AG09309 (cell line): ENCODE data around the gene ARAP3.

Source experiments
- DNase-seq: peaks from one replicate; pipeline ENCODE4 v3.0.0-alpha.2; 2010; ENCODE audit warnings: low read depth
- H3K4me3 ChIP-seq: 2 replicates; pipeline ENCODE4 v1.5.1; 2011; ENCODE audit warnings: mild to moderate bottlenecking, low read depth, low read length, moderate library complexity; ENCODE audit not compliant: control insufficient read depth
- TF ChIP-seq, protein P1 (sequence below): IDR thresholded peaks from 2 replicates; pipeline ENCODE4 v1.5.1; 2011; ENCODE audit warnings: mild to moderate bottlenecking, low read depth, low read length, inconsistent platforms; ENCODE audit not compliant: insufficient read depth, control insufficient read depth; ENCODE audit errors: missing control alignments

ARAP3 gene

GRCh38 chr5:141716468-141716867, 34.4 kb upstream of the ARAP3 start:
- H3K4me3 ChIP-seq, result no peak overlapping the region
- DNase-seq, result no peak
- TF ChIP-seq, protein P1, sequence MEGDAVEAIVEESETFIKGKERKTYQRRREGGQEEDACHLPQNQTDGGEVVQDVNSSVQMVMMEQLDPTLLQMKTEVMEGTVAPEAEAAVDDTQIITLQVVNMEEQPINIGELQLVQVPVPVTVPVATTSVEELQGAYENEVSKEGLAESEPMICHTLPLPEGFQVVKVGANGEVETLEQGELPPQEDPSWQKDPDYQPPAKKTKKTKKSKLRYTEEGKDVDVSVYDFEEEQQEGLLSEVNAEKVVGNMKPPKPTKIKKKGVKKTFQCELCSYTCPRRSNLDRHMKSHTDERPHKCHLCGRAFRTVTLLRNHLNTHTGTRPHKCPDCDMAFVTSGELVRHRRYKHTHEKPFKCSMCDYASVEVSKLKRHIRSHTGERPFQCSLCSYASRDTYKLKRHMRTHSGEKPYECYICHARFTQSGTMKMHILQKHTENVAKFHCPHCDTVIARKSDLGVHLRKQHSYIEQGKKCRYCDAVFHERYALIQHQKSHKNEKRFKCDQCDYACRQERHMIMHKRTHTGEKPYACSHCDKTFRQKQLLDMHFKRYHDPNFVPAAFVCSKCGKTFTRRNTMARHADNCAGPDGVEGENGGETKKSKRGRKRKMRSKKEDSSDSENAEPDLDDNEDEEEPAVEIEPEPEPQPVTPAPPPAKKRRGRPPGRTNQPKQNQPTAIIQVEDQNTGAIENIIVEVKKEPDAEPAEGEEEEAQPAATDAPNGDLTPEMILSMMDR, result no peak

GRCh38 chr5:141716009-141716408, 34.0 kb upstream of the ARAP3 start:
- no peak overlapping the region for H3K4me3 ChIP-seq
- DNase-seq, result no peak
- TF ChIP-seq, protein P1, result no peak

- no peak for DNase-seq
- no peak overlapping the region for H3K4me3 ChIP-seq
- TF ChIP-seq, protein P1, result no peak
Measured at GRCh38 chr5:141715346-141715905, 33.4 kb upstream of the ARAP3 start.

- TF ChIP-seq, protein P1, result no peak
- no peak for DNase-seq
- H3K4me3 ChIP-seq, result no peak overlapping the region
Measured at GRCh38 chr5:141714542-141715310, 32.7 kb upstream of the ARAP3 start.

DNA sequence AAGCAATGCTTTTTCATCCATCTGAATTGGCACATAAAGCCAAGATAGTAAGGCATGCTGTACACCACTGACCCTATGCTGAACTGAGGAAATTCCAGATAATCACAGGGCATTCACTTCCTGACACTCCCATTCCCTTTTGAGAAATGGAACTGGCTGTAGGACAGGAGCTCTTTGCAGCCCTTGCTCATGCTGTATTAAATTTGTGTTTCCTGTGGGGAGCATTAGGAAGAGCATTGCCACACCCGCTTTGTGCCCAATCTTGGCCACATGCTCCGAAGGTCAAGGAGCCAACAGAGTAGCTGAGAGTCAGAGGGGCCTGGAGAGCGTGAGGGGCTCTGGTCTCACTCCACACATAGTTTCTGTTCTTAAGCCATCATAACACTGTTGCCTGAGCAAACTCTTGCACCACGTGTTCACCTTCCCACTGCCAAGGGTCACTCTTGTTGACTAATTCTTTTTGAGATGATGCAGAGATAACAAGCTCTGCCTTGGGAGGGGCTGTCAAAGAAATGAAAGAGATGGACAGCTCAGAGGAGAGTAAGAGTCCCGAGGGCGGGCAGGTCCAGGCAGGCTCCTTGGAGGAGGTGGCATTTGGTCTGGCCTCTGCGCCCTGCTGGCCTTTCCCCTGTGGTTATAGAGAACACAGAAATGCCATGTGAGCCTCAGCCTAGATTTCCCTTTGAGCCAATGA, 31.7 kb upstream of the ARAP3 start:
- no peak overlapping the region for H3K4me3 ChIP-seq
- TF ChIP-seq, protein P1, result no peak
- DNase-seq, result no peak

- H3K4me3 ChIP-seq, result no peak overlapping the region
- TF ChIP-seq, protein P1, result no peak
- no peak for DNase-seq
Measured at GRCh38 chr5:141711687-141712086, 29.7 kb upstream of the ARAP3 start.
